ENCODE measurements around the gene PLPPR1.
"Not testable (repeated sequence)": the region's sequence is repeated elsewhere in the genome, so short reads cannot be mapped to it uniquely, and the experiment has no call there.

GRCh38 chr9:101039581-101039980 is 11.1 kb downstream of the PLPPR1 start:
- TF ChIP-seq POLR2A (IDR thresholded peaks at IDR 0.05): not testable (repeated sequence)
- TF ChIP-seq, protein P1, sequence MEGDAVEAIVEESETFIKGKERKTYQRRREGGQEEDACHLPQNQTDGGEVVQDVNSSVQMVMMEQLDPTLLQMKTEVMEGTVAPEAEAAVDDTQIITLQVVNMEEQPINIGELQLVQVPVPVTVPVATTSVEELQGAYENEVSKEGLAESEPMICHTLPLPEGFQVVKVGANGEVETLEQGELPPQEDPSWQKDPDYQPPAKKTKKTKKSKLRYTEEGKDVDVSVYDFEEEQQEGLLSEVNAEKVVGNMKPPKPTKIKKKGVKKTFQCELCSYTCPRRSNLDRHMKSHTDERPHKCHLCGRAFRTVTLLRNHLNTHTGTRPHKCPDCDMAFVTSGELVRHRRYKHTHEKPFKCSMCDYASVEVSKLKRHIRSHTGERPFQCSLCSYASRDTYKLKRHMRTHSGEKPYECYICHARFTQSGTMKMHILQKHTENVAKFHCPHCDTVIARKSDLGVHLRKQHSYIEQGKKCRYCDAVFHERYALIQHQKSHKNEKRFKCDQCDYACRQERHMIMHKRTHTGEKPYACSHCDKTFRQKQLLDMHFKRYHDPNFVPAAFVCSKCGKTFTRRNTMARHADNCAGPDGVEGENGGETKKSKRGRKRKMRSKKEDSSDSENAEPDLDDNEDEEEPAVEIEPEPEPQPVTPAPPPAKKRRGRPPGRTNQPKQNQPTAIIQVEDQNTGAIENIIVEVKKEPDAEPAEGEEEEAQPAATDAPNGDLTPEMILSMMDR (IDR thresholded peaks at IDR 0.05): not testable (repeated sequence)
